OCI-LY1 (cell line): ENCODE measurements around the gene SLC16A6.

Experiments
- H2AFZ ChIP-seq: fragments of 200-600 bp; sonication (generic), shearing (Covaris generic); 2 replicates; pipeline ENCODE4 v1.6.0; 2014; ENCODE audit warnings: antibody characterized with exemption, mild to moderate bottlenecking, low read length
- H3F3A ChIP-seq: fragments of 200-600 bp; sonication (generic), shearing (Covaris generic); 2 replicates; pipeline ENCODE4 v1.6.0; 2014; ENCODE audit warnings: mild to moderate bottlenecking, antibody characterized with exemption, low read length, moderate library complexity; ENCODE audit not compliant: insufficient read depth
- H3K27ac ChIP-seq: fragments of 200-600 bp; sonication (generic); 2 replicates; pipeline ENCODE4 v1.5.1; 2014; ENCODE audit warnings: low read length, mixed run types, mild to moderate bottlenecking, low read depth; ENCODE audit not compliant: poor library complexity, severe bottlenecking
- H3K27me3 ChIP-seq: fragments of 200-600 bp; sonication (generic); 2 replicates; pipeline ENCODE4 v1.6.0; 2014; ENCODE audit warnings: antibody characterized with exemption, mild to moderate bottlenecking, low read length, moderate library complexity; ENCODE audit not compliant: insufficient read depth
- H3K36me3 ChIP-seq: fragments of 200-600 bp; sonication (generic); 2 replicates; pipeline ENCODE4 v1.6.1; 2014; ENCODE audit warnings: mild to moderate bottlenecking, antibody characterized with exemption, low read length, moderate library complexity, mixed read lengths; ENCODE audit not compliant: insufficient read depth
- H3K4me1 ChIP-seq: fragments of 200-600 bp; sonication (generic); 2 replicates; pipeline ENCODE4 v1.5.1; 2014; ENCODE audit warnings: mild to moderate bottlenecking, low read length, moderate library complexity; ENCODE audit not compliant: insufficient read depth, severe bottlenecking
- H3K4me2 ChIP-seq: fragments of 200-600 bp; sonication (generic), shearing (Covaris generic); 2 replicates; pipeline ENCODE4 v1.6.1; 2014; ENCODE audit warnings: low read length
- H3K4me3 ChIP-seq: fragments of 200-600 bp; sonication (generic); 2 replicates; pipeline ENCODE4 v1.5.1; 2014; ENCODE audit warnings: low read length, low read depth, mild to moderate bottlenecking, mixed read lengths; ENCODE audit not compliant: poor library complexity, severe bottlenecking
- H3K79me2 ChIP-seq: fragments of 200-600 bp; shearing (Covaris generic); 2 replicates; pipeline ENCODE4 v1.6.1; 2016; ENCODE audit warnings: mixed run types, low read length, mixed read lengths; ENCODE audit not compliant: insufficient read depth
- H3K9ac ChIP-seq: fragments of 200-600 bp; sonication (generic), shearing (Covaris generic); 2 replicates; pipeline ENCODE4 v1.6.1; 2014; ENCODE audit warnings: mild to moderate bottlenecking, low read length, mixed read lengths
- H3K9me2 ChIP-seq: fragments of 200-600 bp; sonication (generic), shearing (Covaris generic); 2 replicates; pipeline ENCODE4 v1.6.1; 2014; ENCODE audit warnings: low read depth, mild to moderate bottlenecking, low read length, mixed read lengths
- H3K9me3 ChIP-seq: fragments of 200-600 bp; shearing (Covaris generic); 2 replicates; pipeline ENCODE4 v1.6.1; 2014; ENCODE audit warnings: low read length, mixed read lengths
- H4K20me1 ChIP-seq: fragments of 200-600 bp; sonication (generic), shearing (Covaris generic); 2 replicates; pipeline ENCODE4 v1.6.0; 2016; ENCODE audit warnings: mild to moderate bottlenecking, low read length; ENCODE audit not compliant: insufficient read depth
- EZH2 ChIP-seq: fragments of 200-600 bp; sonication (generic), shearing (Covaris generic); IDR thresholded peaks from 2 replicates; pipeline ENCODE4 v1.8.0; 2017; ENCODE audit warnings: borderline replicate concordance, mixed run types, mild to moderate bottlenecking, antibody characterized with exemption, low read length, moderate library complexity, mixed read lengths
- TF ChIP-seq, protein P1 (sequence below): fragments of 200-600 bp; sonication (generic), shearing (Covaris generic); IDR thresholded peaks from 2 replicates; pipeline ENCODE4 v1.5.1; 2017; ENCODE audit warnings: mild to moderate bottlenecking, antibody characterized with exemption, low read length, moderate library complexity, mixed read lengths

The SLC16A6 gene

GRCh38 chr17:68324114-68324513 is 33.2 kb upstream of the SLC16A6 start:
- no peak overlapping the region for H3K27ac ChIP-seq

DNA sequence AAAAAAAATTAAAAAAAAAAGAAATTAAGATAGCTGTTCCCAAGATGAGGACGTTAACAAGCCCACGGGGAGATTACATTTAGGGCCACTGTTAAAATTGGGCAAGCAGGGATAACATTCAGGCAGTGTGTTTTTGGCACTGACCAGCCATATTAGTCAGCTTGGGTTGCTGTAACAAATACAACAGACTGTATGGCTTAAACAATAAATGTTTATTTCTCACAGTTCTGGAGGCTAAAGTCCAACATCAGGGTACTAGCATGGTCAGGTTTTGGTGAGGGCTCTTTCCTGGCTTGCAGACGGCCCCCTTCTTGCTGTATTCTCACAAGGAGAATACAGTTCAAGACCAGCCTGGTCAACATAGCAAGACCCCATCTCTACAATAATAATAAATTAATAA is 31.7 kb upstream of the SLC16A6 start:
- Histone ChIP-seq H3K4me2 (no peak overlapping the region), H3K4me3 (no peak overlapping the region), H3K9me2 (no peaks in the 10 kb centered on the region), H3K9ac (no peak overlapping the region), H2AFZ (no peak overlapping the region), H3K36me3 (no peaks in the 10 kb centered on the region), H4K20me1 (no peaks in the 10 kb centered on the region), H3K79me2 (no peaks in the 10 kb centered on the region), H3K4me1 (peaks cover 17% of the 10 kb centered on the region), H3K9me3 (no peaks in the 10 kb centered on the region), H3K27ac (no peak overlapping the region), H3K27me3 (no peaks in the 10 kb centered on the region), H3F3A (no peaks in the 10 kb centered on the region)
- TF ChIP-seq, protein P1, sequence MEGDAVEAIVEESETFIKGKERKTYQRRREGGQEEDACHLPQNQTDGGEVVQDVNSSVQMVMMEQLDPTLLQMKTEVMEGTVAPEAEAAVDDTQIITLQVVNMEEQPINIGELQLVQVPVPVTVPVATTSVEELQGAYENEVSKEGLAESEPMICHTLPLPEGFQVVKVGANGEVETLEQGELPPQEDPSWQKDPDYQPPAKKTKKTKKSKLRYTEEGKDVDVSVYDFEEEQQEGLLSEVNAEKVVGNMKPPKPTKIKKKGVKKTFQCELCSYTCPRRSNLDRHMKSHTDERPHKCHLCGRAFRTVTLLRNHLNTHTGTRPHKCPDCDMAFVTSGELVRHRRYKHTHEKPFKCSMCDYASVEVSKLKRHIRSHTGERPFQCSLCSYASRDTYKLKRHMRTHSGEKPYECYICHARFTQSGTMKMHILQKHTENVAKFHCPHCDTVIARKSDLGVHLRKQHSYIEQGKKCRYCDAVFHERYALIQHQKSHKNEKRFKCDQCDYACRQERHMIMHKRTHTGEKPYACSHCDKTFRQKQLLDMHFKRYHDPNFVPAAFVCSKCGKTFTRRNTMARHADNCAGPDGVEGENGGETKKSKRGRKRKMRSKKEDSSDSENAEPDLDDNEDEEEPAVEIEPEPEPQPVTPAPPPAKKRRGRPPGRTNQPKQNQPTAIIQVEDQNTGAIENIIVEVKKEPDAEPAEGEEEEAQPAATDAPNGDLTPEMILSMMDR: no peak
- TF ChIP-seq EZH2: no peak

More at GRCh38 chr17:68324114-68324513, 33.2 kb upstream of the SLC16A6 start:
- no peak overlapping the region for H2AFZ ChIP-seq
- no peak overlapping the region for H3K4me2 ChIP-seq
- no peaks in the 10 kb centered on the region for H3K9me2 ChIP-seq
- no peak overlapping the region for H3K4me3 ChIP-seq
- H3K9ac ChIP-seq: no peak overlapping the region
- H3K27me3 ChIP-seq: no peaks in the 10 kb centered on the region
- H3K79me2 ChIP-seq: no peaks in the 10 kb centered on the region
- H4K20me1 ChIP-seq: no peaks in the 10 kb centered on the region
- H3K36me3 ChIP-seq: no peaks in the 10 kb centered on the region
- TF ChIP-seq EZH2: no peak
- TF ChIP-seq, protein P1: no peak
- H3K9me3 ChIP-seq: no peaks in the 10 kb centered on the region
- no peaks in the 10 kb centered on the region for H3F3A ChIP-seq
- peaks cover 7% of the 10 kb centered on the region for H3K4me1 ChIP-seq

- Histone ChIP-seq H3K9me2 (no peaks in the 10 kb centered on the region), H3K36me3 (no peaks in the 10 kb centered on the region), H3K4me1 (peaks cover 17% of the 10 kb centered on the region), H2AFZ (no peak overlapping the region), H3K9me3 (no peaks in the 10 kb centered on the region), H3K79me2 (no peaks in the 10 kb centered on the region), H3K9ac (no peak overlapping the region), H3K27ac (no peak overlapping the region), H3K4me3 (no peak overlapping the region), H3K4me2 (no peak overlapping the region), H4K20me1 (no peaks in the 10 kb centered on the region), H3F3A (no peaks in the 10 kb centered on the region), H3K27me3 (no peaks in the 10 kb centered on the region)
- no peak for TF ChIP-seq EZH2
- TF ChIP-seq, protein P1: no peak
These were observed 30.6 kb upstream of the SLC16A6 start for GRCh38 chr17:68321556-68321954.
